Activated T-cell treated with anti-CD3 and anti-CD28 coated beads, Interleukin-2, amount 50 U/mL, for 48 hours (primary cell): Measurements from ENCODE around the gene ANKRD35.

Experiments
- DNase-seq, 2 experiments: peaks; one replicate each; pipeline ENCODE4 v3.0.0-alpha.2; 2020

ANKRD35 gene

GRCh38 chr1:145892486-145893087 lies 6.9 kb upstream of the ANKRD35 start:
- DNase-seq: no peak

GRCh38 chr1:145891587-145892485 lies 6.2 kb upstream of the ANKRD35 start:
- peak; percentile 72 to 74 for DNase-seq

GRCh38 chr1:145891143-145891542 lies 5.5 kb upstream of the ANKRD35 start:
- no peak for DNase-seq

GRCh38 chr1:145889722-145890121 lies 4.1 kb upstream of the ANKRD35 start:
- DNase-seq: no peak

GRCh38 chr1:145887631-145888030 lies 2.0 kb upstream of the ANKRD35 start:
- DNase-seq: no peak

GRCh38 chr1:145886816-145887215 lies 1.1 kb upstream of the ANKRD35 start:
- DNase-seq: no peak

GRCh38 chr1:145886390-145886789 lies 724 bp upstream of the ANKRD35 start:
- peak in 1 of 2 experiments; percentile 25 for DNase-seq

GRCh38 chr1:145884675-145885074 lies 991 bp downstream of the ANKRD35 start:
- no peak for DNase-seq

GRCh38 chr1:145879775-145880174 lies 5.9 kb downstream of the ANKRD35 start:
- no peak for DNase-seq

GRCh38 chr1:145878724-145879123 lies 6.9 kb downstream of the ANKRD35 start:
- DNase-seq: no peak

GRCh38 chr1:145877923-145878486 lies 7.7 kb downstream of the ANKRD35 start:
- DNase-seq: no peak

GRCh38 chr1:145874646-145875045 lies 11.0 kb downstream of the ANKRD35 start:
- DNase-seq: no peak

- peak; percentile 59 to 70 for DNase-seq
Observed at GRCh38 chr1:145871994-145872924, 13.4 kb downstream of the ANKRD35 start.

GRCh38 chr1:145868232-145868631 lies 17.4 kb downstream of the ANKRD35 start:
- no peak for DNase-seq

- no peak for DNase-seq
Observed at GRCh38 chr1:145863282-145864018, 22.2 kb downstream of the ANKRD35 start.

- peak; percentile 84 to 90 for DNase-seq
Observed at GRCh38 chr1:145859491-145860023, 26.1 kb downstream of the ANKRD35 start.

GRCh38 chr1:145858901-145859490 lies 26.7 kb downstream of the ANKRD35 start, which contains the start of gene PIAS3:
Gene PIAS3, minus strand, starts transcription at chr1:145859081. Its CDS starts 91 bp downstream, at chr1:145858990.
- peak; percentile 93 to 95 for DNase-seq

- DNase-seq: peak; percentile 63 to 67
Observed at GRCh38 chr1:145858238-145858900, 27.3 kb downstream of the ANKRD35 start.

- no peak for DNase-seq
Observed at GRCh38 chr1:145857170-145857569, 28.5 kb downstream of the ANKRD35 start.

- DNase-seq: no peak
Observed at GRCh38 chr1:145855426-145855948, 30.2 kb downstream of the ANKRD35 start.
